Endothelial cell (in vitro differentiated cells): Measurements from ENCODE around the gene LYG2. TPM values are rescaled to one million over a fixed set of nuclear protein-coding genes. Genes with fewer than 3 reads are reported as not detected.
"Not testable (repeated sequence)": the region's sequence is repeated elsewhere in the genome, so short reads cannot be mapped to it uniquely, and the experiment has no call there.

ENCODE experiments used
- DNase-seq: peaks from one replicate; pipeline ENCODE4 v3.0.0; 2021; ENCODE audit warnings: low spot score
- H3K27ac Mint-ChIP-seq: one replicate; pipeline ENCODE4 v1.8.0; 2021; ENCODE audit warnings: mixed read lengths, inconsistent platforms; ENCODE audit not compliant: unreplicated experiment
- H3K27me3 Mint-ChIP-seq: one replicate; pipeline ENCODE4 v1.8.0; 2021; ENCODE audit warnings: mild to moderate bottlenecking, moderate library complexity, mixed read lengths, inconsistent platforms; ENCODE audit not compliant: unreplicated experiment
- H3K36me3 Mint-ChIP-seq: one replicate; pipeline ENCODE4 v1.8.0; 2021; ENCODE audit warnings: mild to moderate bottlenecking, low read depth, mixed read lengths, inconsistent platforms; ENCODE audit not compliant: unreplicated experiment
- H3K4me1 Mint-ChIP-seq: one replicate; pipeline ENCODE4 v1.8.0; 2021; ENCODE audit warnings: mild to moderate bottlenecking, mixed read lengths, inconsistent platforms; ENCODE audit not compliant: unreplicated experiment
- H3K4me3 Mint-ChIP-seq: one replicate; pipeline ENCODE4 v1.8.0; 2021; ENCODE audit warnings: mild to moderate bottlenecking, mixed read lengths, inconsistent platforms; ENCODE audit not compliant: unreplicated experiment
- H3K9me3 Mint-ChIP-seq: one replicate; pipeline ENCODE4 v1.8.0; 2021; ENCODE audit warnings: mixed read lengths, inconsistent platforms; ENCODE audit not compliant: unreplicated experiment
- CTCF ChIP-seq: fragments of 200-600 bp; sonication (generic); IDR thresholded peaks from one replicate; pipeline ENCODE4 v1.5.0; 2021; ENCODE audit warnings: antibody characterized with exemption; ENCODE audit not compliant: unreplicated experiment
- total RNA-seq: library from RNA; stranded (reverse); fragmentation: NEBNext Ultra II Directional; extraction: Animal tissue kit (Norgen Biotek cat#: 25700); gene quantifications from one replicate; pipeline ENCODE4 v1.2.1, GENCODE V29; 2021; ENCODE audit not compliant: unreplicated experiment

The LYG2 gene
- total RNA-seq, 1 donor from 2014 or later, result 1.7 TPM

GRCh38 chr2:99279969-99280695 lies 24.7 kb upstream of the LYG2 start:
- Mint-ChIP-seq H3K27ac (no peak overlapping the region), H3K4me1 (peaks cover 7% of the 10 kb centered on the region), H3K4me3 (no peak overlapping the region), H3K36me3 (peaks cover 24% of the 10 kb centered on the region), H3K9me3 (no peaks in the 10 kb centered on the region), H3K27me3 (no peaks in the 10 kb centered on the region)
- no peak for DNase-seq
- TF ChIP-seq CTCF, result no peak

- no peak for TF ChIP-seq CTCF
- DNase-seq, result no peak
- Mint-ChIP-seq H3K4me3 (peak overlapping the region; percentile 4), H3K27me3 (no peaks in the 10 kb centered on the region), H3K27ac (no peak overlapping the region), H3K36me3 (peaks cover 20% of the 10 kb centered on the region), H3K4me1 (peaks cover 7% of the 10 kb centered on the region), H3K9me3 (no peaks in the 10 kb centered on the region)
Observed at GRCh38 chr2:99278793-99279291, 23.4 kb upstream of the LYG2 start.

GRCh38 chr2:99278195-99278765 lies 22.8 kb upstream of the LYG2 start:
- not testable (repeated sequence) for H3K9me3 Mint-ChIP-seq, H3K4me1 Mint-ChIP-seq, H3K27me3 Mint-ChIP-seq, H3K4me3 Mint-ChIP-seq, DNase-seq, H3K27ac Mint-ChIP-seq
- H3K36me3 Mint-ChIP-seq, result peaks cover 19% of the 10 kb centered on the region

GRCh38 chr2:99275882-99276281 lies 20.4 kb upstream of the LYG2 start:
- Mint-ChIP-seq H3K27ac (no peak overlapping the region), H3K36me3 (peaks cover 26% of the 10 kb centered on the region), H3K4me1 (no peaks in the 10 kb centered on the region), H3K4me3 (no peak overlapping the region), H3K27me3 (no peaks in the 10 kb centered on the region), H3K9me3 (no peaks in the 10 kb centered on the region)
- DNase-seq, result no peak
- no peak for TF ChIP-seq CTCF

GRCh38 chr2:99261242-99261641 lies 5.8 kb upstream of the LYG2 start:
- TF ChIP-seq CTCF, result no peak
- no peak overlapping the region for H3K4me3 Mint-ChIP-seq
- H3K9me3 Mint-ChIP-seq, result no peaks in the 10 kb centered on the region
- H3K27ac Mint-ChIP-seq, result no peak overlapping the region
- no peak for DNase-seq
- peaks cover 1% of the 10 kb centered on the region for H3K4me1 Mint-ChIP-seq
- no peaks in the 10 kb centered on the region for H3K36me3 Mint-ChIP-seq
- H3K27me3 Mint-ChIP-seq, result no peaks in the 10 kb centered on the region
